H1 (cell line): ENCODE measurements around the gene SEC22C. TPM values are rescaled to one million over a fixed set of nuclear protein-coding genes. Genes with fewer than 3 reads are reported as not detected.

Experiments used
- CTCF ChIA-PET: fragments of 300-600 bp; sonication (Branson Sonifier 250); formaldehyde crosslinking; loops from one replicate; lab custom pipeline; 2021; ENCODE audit not compliant: partially characterized antibody; lab: Charles Lee
- POLR2A ChIA-PET: fragments of 300-600 bp; sonication (Branson Sonifier 250); formaldehyde crosslinking; loops from one replicate; lab custom pipeline; 2021; ENCODE audit warnings: inconsistent platforms; ENCODE audit not compliant: partially characterized antibody; lab: Charles Lee
- DNase-seq, 2 experiments: peaks; one replicate each; pipeline versions ENCODE4 v3.0.0 to v3.0.0-alpha.2; 2010 to 2022; ENCODE audit warnings: low spot score in 2 of 2, low read depth in 1 of 2, mixed read lengths in 1 of 2
- FAIRE-seq: peaks from 2 replicates; lab custom pipeline; 2011; peaks lifted over from hg19 to GRCh38; lab: Jason Lieb, UNC
- H2AFZ ChIP-seq: 2 replicates; pipeline ENCODE4 v1.8.1; 2012; ENCODE audit warnings: low read length, inconsistent platforms
- H2AK5ac ChIP-seq: 2 replicates; pipeline ENCODE4 v1.6.1; 2013; ENCODE audit warnings: low read depth, low read length
- H2BK120ac ChIP-seq: replicated peaks from 2 replicates; pipeline ENCODE3; 2013; ENCODE audit warnings: low read depth, low read length, inconsistent platforms
- H2BK12ac ChIP-seq: 2 replicates; pipeline ENCODE4 v1.6.1; 2013; ENCODE audit warnings: low read depth, low read length
- H2BK15ac ChIP-seq: 2 replicates; pipeline ENCODE4 v1.6.1; 2013; ENCODE audit warnings: low read length
- H2BK20ac ChIP-seq: 2 replicates; pipeline ENCODE4 v1.6.1; 2013; ENCODE audit warnings: low read length
- H2BK5ac ChIP-seq: 2 replicates; pipeline ENCODE4 v1.6.1; 2013; ENCODE audit warnings: low read depth, low read length
- H3K14ac ChIP-seq: 2 replicates; pipeline ENCODE4 v1.6.1; 2013; ENCODE audit warnings: inconsistent platforms; ENCODE audit not compliant: insufficient read length
- H3K18ac ChIP-seq: 2 replicates; pipeline ENCODE4 v1.6.1; 2013; ENCODE audit warnings: low read length; ENCODE audit errors: extremely low read depth
- H3K23ac ChIP-seq: 2 replicates; pipeline ENCODE4 v1.6.1; 2013; ENCODE audit warnings: inconsistent platforms; ENCODE audit not compliant: insufficient read length
- H3K23me2 ChIP-seq: 2 replicates; pipeline ENCODE4 v1.6.1; 2013; ENCODE audit warnings: low read depth, low read length
- H3K27ac ChIP-seq: 2 replicates; pipeline ENCODE4 v1.6.1; 2011; ENCODE audit warnings: low read depth, low read length, inconsistent platforms
- H3K27me3 ChIP-seq, 4 experiments: replicated peaks in 1 of 4; 1 replicate in 1 of 4; 2 replicates in 3 of 4; pipeline versions ENCODE4 v1.6.1 to v1.8.1; 2011 to 2013; ENCODE audit warnings: low read length in 3 of 4, mild to moderate bottlenecking in 3 of 4, inconsistent platforms in 2 of 4, mixed read lengths in 2 of 4, moderate library complexity in 1 of 4; ENCODE audit not compliant: control insufficient read depth in 3 of 4, insufficient read depth in 3 of 4; ENCODE audit errors: extremely low read depth in 1 of 4
- H3K36me3 ChIP-seq, 4 experiments: 2 replicates each; pipeline versions ENCODE4 v1.6.1 to v1.8.1; 2011 to 2013; ENCODE audit warnings: mild to moderate bottlenecking in 4 of 4, low read length in 3 of 4, moderate library complexity in 2 of 4, control low read depth in 1 of 4, inconsistent platforms in 1 of 4; ENCODE audit not compliant: insufficient read depth in 4 of 4, control insufficient read depth in 2 of 4
- H3K4ac ChIP-seq: replicated peaks from 2 replicates; pipeline ENCODE3; 2013; ENCODE audit warnings: low read length, low read depth, mixed read lengths, inconsistent platforms; ENCODE audit not compliant: insufficient read length
- H3K4me1 ChIP-seq, 4 experiments: replicated peaks in 1 of 4; 1 replicate in 1 of 4; 2 replicates in 3 of 4; pipeline versions ENCODE4 v1.6.1 to v1.8.1; 2011 to 2013; ENCODE audit warnings: low read length in 3 of 4, inconsistent platforms in 2 of 4, mixed read lengths in 1 of 4; ENCODE audit not compliant: insufficient read depth in 4 of 4, control insufficient read depth in 3 of 4
- H3K4me2 ChIP-seq, 2 experiments: 2 replicates each; pipeline versions ENCODE4 v1.6.1 to v1.8.1; 2011 to 2013; ENCODE audit warnings: low read depth in 2 of 2, low read length in 2 of 2, control low read depth in 1 of 2, inconsistent platforms in 1 of 2, mild to moderate bottlenecking in 1 of 2; ENCODE audit not compliant: insufficient read depth in 1 of 2
- H3K4me3 ChIP-seq, 4 experiments: fragments of 200-600, 300-600 bp in 1 of 4; sonication (generic), shearing (Covaris generic), sonication (Bioruptor Twin) in 1 of 4; 2 replicates each; pipeline versions ENCODE4 v1.5.1 to v1.8.1; 2011 to 2016; ENCODE audit warnings: low read length in 4 of 4, low read depth in 3 of 4, control low read depth in 2 of 4, inconsistent platforms in 2 of 4, mild to moderate bottlenecking in 2 of 4, mixed read lengths in 1 of 4, moderate library complexity in 1 of 4; ENCODE audit not compliant: insufficient read depth in 2 of 4; ENCODE audit errors: extremely low read depth in 1 of 4
- H3K56ac ChIP-seq: replicated peaks from 2 replicates; pipeline ENCODE3; 2013; ENCODE audit warnings: low read depth, mild to moderate bottlenecking, mixed read lengths, low read length, inconsistent platforms; ENCODE audit not compliant: insufficient read length
- H3K79me1 ChIP-seq: 2 replicates; pipeline ENCODE4 v1.6.1; 2013; ENCODE audit warnings: low read depth, low read length, control low read depth
- H3K79me2 ChIP-seq, 2 experiments: 2 replicates each; pipeline versions ENCODE4 v1.6.1 to v1.8.1; 2012 to 2013; ENCODE audit warnings: low read length in 2 of 2, mild to moderate bottlenecking in 2 of 2, inconsistent platforms in 1 of 2; ENCODE audit not compliant: insufficient read depth in 2 of 2, control insufficient read depth in 1 of 2
- H3K9ac ChIP-seq, 4 experiments: replicated peaks in 1 of 4; 1 replicate in 1 of 4; 2 replicates in 3 of 4; pipeline versions ENCODE4 v1.6.1 to v1.8.1; 2011 to 2013; ENCODE audit warnings: low read depth in 3 of 4, low read length in 3 of 4, control low read depth in 2 of 4, mild to moderate bottlenecking in 2 of 4, moderate library complexity in 2 of 4, inconsistent platforms in 1 of 4; ENCODE audit errors: extremely low read depth in 1 of 4
- H3K9me3 ChIP-seq, 2 experiments: 2 replicates each; pipeline versions ENCODE4 v1.6.1 to v1.8.1; 2012 to 2013; ENCODE audit warnings: mild to moderate bottlenecking in 2 of 2, moderate library complexity in 2 of 2, control low read depth in 1 of 2, inconsistent platforms in 1 of 2, low read depth in 1 of 2, low read length in 1 of 2, mixed read lengths in 1 of 2; ENCODE audit not compliant: insufficient read depth in 2 of 2
- H4K20me1 ChIP-seq, 2 experiments: replicated peaks in 1 of 2; 2 replicates each; pipeline versions ENCODE3 to v1.8.1; 2011 to 2013; ENCODE audit warnings: inconsistent platforms in 2 of 2, low read length in 2 of 2, mild to moderate bottlenecking in 1 of 2; ENCODE audit not compliant: insufficient read depth in 2 of 2, control insufficient read depth in 1 of 2
- H4K5ac ChIP-seq: 2 replicates; pipeline ENCODE4 v1.6.1; 2013; ENCODE audit warnings: low read length, low read depth, mixed read lengths, inconsistent platforms; ENCODE audit not compliant: insufficient read length
- H4K8ac ChIP-seq: 2 replicates; pipeline ENCODE4 v1.8.0; 2013; ENCODE audit warnings: mild to moderate bottlenecking, moderate library complexity, low read length, inconsistent platforms; ENCODE audit not compliant: insufficient read depth; ENCODE audit errors: extremely low read depth
- H4K91ac ChIP-seq: replicated peaks from 2 replicates; pipeline ENCODE3; 2013; ENCODE audit warnings: low read length, mixed read lengths, inconsistent platforms; ENCODE audit not compliant: insufficient read length
- ATF2 ChIP-seq: IDR thresholded peaks from 2 replicates; pipeline ENCODE4 v1.6.1; 2012; ENCODE audit warnings: low read length, inconsistent platforms
- RAD21 ChIP-seq, 2 experiments: IDR thresholded peaks in 1 of 2; conservative IDR thresholded peaks in 1 of 2; 2 replicates each; pipeline ENCODE4 v1.6.1; 2011; ENCODE audit warnings: low read depth in 2 of 2, low read length in 2 of 2, improper control_type of control experiment in 1 of 2, inconsistent platforms in 1 of 2, mild to moderate bottlenecking in 1 of 2, moderate library complexity in 1 of 2
- SRF ChIP-seq: IDR thresholded peaks from 2 replicates; pipeline ENCODE4 v1.6.1; 2011; ENCODE audit warnings: mild to moderate bottlenecking, low read depth, low read length, moderate library complexity
- WGBS, 2 experiments: shearing (Covaris generic) in 1 of 2; methylation state at CpG; one replicate each; pipeline versions ENCODE4 v1.1.6 to v1.1.7; 2013 to 2015; ENCODE audit warnings: low lambda C conversion rate in 2 of 2, mixed read lengths in 2 of 2, inconsistent platforms in 1 of 2, low coverage in 1 of 2, missing lambda C conversion rate in 1 of 2; ENCODE audit not compliant: insufficient replicate concordance in 2 of 2, insufficient coverage in 1 of 2, insufficient read length in 1 of 2; ENCODE audit errors: extremely low coverage in 1 of 2, missing lambda C conversion rate in 1 of 2; 5-methylcytosine and 5-hydroxymethylcytosine counted together
- polyA plus RNA-seq, 7 experiments: library from polyadenylated mRNA; depleted of rRNA in 3 of 7; stranded (reverse) in 5 of 7; unstranded in 2 of 7; fragments of >200 nt in 5 of 7; fragments of 200-250 nt in 2 of 7; gene quantifications; 1 replicate in 5 of 7; 2 replicates in 1 of 7; 4 replicates in 1 of 7; pipeline versions ENCODE4 v1.2.1 to v1.2.3, GENCODE V29; 2011 to 2013; ENCODE audit warnings: missing spikeins in 2 of 7, mixed read lengths in 2 of 7
- total RNA-seq: library from RNA; stranded (reverse); fragmentation: NEBNext Ultra II Directional; extraction: Animal tissue kit (Norgen Biotek cat#: 25700); gene quantifications from 2 replicates; pipeline ENCODE4 v1.2.1, GENCODE V29; 2021

Gene SEC22C
- total and polyA plus RNA-seq, 2 of the 8 experiments (the other 6 are each of a cell fraction or from before 2014, with no cell fraction given): 23.4 to 38.3 TPM

GRCh38 chr3:42550250-42550649 lies 31.5 kb downstream of the SEC22C start:
- CTCF ChIA-PET: interaction anchor here (0.9 to 23.9 kb wide), 11 partner anchors 10 to 320 kb away, joined by 3 to 458 read pairs (median 10); partner anchors contain the start of gene VIPR1
- FAIRE-seq (no peak), DNase-seq (no peak)
- H3K23me2 ChIP-seq: no peaks in the 10 kb centered on the region
- H3K9me3 ChIP-seq: no peaks in the 10 kb centered on the region
- no peak overlapping the region for H3K23ac ChIP-seq
- no peak overlapping the region for H3K9ac ChIP-seq
- no peak overlapping the region for H4K91ac ChIP-seq
- H3K79me1 ChIP-seq: no peaks in the 10 kb centered on the region; the same call in 1 of the 2 replicates
- H2AK5ac ChIP-seq: no peak overlapping the region
- H3K27me3 ChIP-seq: no peaks in the 10 kb centered on the region
- H2BK12ac ChIP-seq: no peak overlapping the region
- H3K4me2 ChIP-seq: no peak overlapping the region
- no peak overlapping the region for H2BK120ac ChIP-seq
- peaks cover 0 to 2% of the 10 kb centered on the region in 2 experiments for H4K20me1 ChIP-seq
- H3K36me3 ChIP-seq: peaks cover under 1 to 41% (median 22%) of the 10 kb centered on the region in 4 experiments; a peak in 7 of 8 replicates
- H3K14ac ChIP-seq: no peak overlapping the region
- POLR2A ChIA-PET: interaction anchor here (3.4 kb wide), 1 partner anchor 12 kb away, joined by 8 read pairs; no protein-coding TSS in a partner anchor
- H2BK15ac ChIP-seq: no peak overlapping the region
- no peak overlapping the region for H3K56ac ChIP-seq
- H4K5ac ChIP-seq: no peak overlapping the region
- no peak overlapping the region for H2BK5ac ChIP-seq
- H2AFZ ChIP-seq: no peak overlapping the region
- H3K4me1 ChIP-seq: no peaks in the 10 kb centered on the region
- H3K4me3 ChIP-seq: no peak overlapping the region
- no peak overlapping the region for H3K18ac ChIP-seq
- 81% methylated on average over 1 of the region's 1 CpG; no CpG with 5 or more reads in 1 of the 2 experiments for WGBS, 2 experiments
- H3K27ac ChIP-seq: no peak overlapping the region
- TF ChIP-seq RAD21 (IDR thresholded peaks at IDR 0.05 in 1 of 2, conservative IDR thresholded peaks at IDR 0.05 in 1 of 2; ENCODE audit: low read depth in 2 of 2, low read length in 2 of 2): no peak
- TF ChIP-seq SRF: no peak
- TF ChIP-seq ATF2: no peak
- H3K79me2 ChIP-seq: no peaks in the 10 kb centered on the region
- H3K4ac ChIP-seq: no peak overlapping the region
- H4K8ac ChIP-seq: no peak overlapping the region
- H2BK20ac ChIP-seq: no peak overlapping the region
